Ramos (cell line): Measurements from ENCODE around the gene APOH.

Experiments
- in situ Hi-C: fragments of 300-500 bp; cut with MboI; formaldehyde crosslinking; loops from one replicate; pipeline ENCODE4 v1.14.3; 2022; ENCODE audit warnings: low sequenced_read_pairs; ENCODE audit not compliant: unreplicated experiment

Gene APOH

GRCh38 chr17:66200685-66201092 is 28.5 kb downstream of the APOH start:
- in situ Hi-C loops, result no loop called here

- in situ Hi-C loops, result no loop called here
Measured at GRCh38 chr17:66198242-66198641, 31.0 kb downstream of the APOH start.

GRCh38 chr17:66192378-66192687 is 36.9 kb downstream of the APOH start:
- in situ Hi-C loops, result no loop called here

GRCh38 chr17:66191593-66192377 is 37.4 kb downstream of the APOH start, which contains the start of gene CEP112:
TSS of gene CEP112 (minus strand) at chr17:66192133.
- in situ Hi-C loops, result no loop called here

- in situ Hi-C loops, result no loop called here
Measured at GRCh38 chr17:66190738-66191592, 38.2 kb downstream of the APOH start.

- in situ Hi-C loops, result no loop called here
Measured at GRCh38 chr17:66187718-66188117, 41.5 kb downstream of the APOH start.

- in situ Hi-C loops, result no loop called here
Measured at GRCh38 chr17:66185862-66186261, 43.4 kb downstream of the APOH start.

- in situ Hi-C loops, result no loop called here
Measured at GRCh38 chr17:66184392-66184791, 44.8 kb downstream of the APOH start.

GRCh38 chr17:66183529-66183928 is 45.7 kb downstream of the APOH start:
- in situ Hi-C loops, result no loop called here

GRCh38 chr17:66178642-66179041 is 50.6 kb downstream of the APOH start:
- in situ Hi-C loops, result no loop called here

- in situ Hi-C loops, result no loop called here
Measured at GRCh38 chr17:66177048-66177447, 52.2 kb downstream of the APOH start.

- in situ Hi-C loops, result no loop called here
Measured at GRCh38 chr17:66175892-66176291, 53.3 kb downstream of the APOH start.

- in situ Hi-C loops, result loop anchor here (25.0 kb wide), 1 partner anchor 885 kb away; no protein-coding TSS in a partner anchor
Measured at GRCh38 chr17:66172691-66173223, 56.5 kb downstream of the APOH start.

- in situ Hi-C loops, result loop anchor here (25.0 kb wide), 1 partner anchor 885 kb away; no protein-coding TSS in a partner anchor
Measured at GRCh38 chr17:66172144-66172543, 57.1 kb downstream of the APOH start.

- in situ Hi-C loops, result loop anchor here (25.0 kb wide), 1 partner anchor 884 kb away; no protein-coding TSS in a partner anchor
Measured at GRCh38 chr17:66171692-66172091, 57.5 kb downstream of the APOH start.

GRCh38 chr17:66171172-66171571 is 58.0 kb downstream of the APOH start:
- in situ Hi-C loops, result loop anchor here (25.0 kb wide), 1 partner anchor 884 kb away; no protein-coding TSS in a partner anchor

GRCh38 chr17:66169839-66170238 is 59.4 kb downstream of the APOH start:
- in situ Hi-C loops, result loop anchor here (25.0 kb wide), 1 partner anchor 883 kb away; no protein-coding TSS in a partner anchor

- in situ Hi-C loops, result loop anchor here (25.0 kb wide), 1 partner anchor 880 kb away; no protein-coding TSS in a partner anchor
Measured at GRCh38 chr17:66167189-66167815, 61.9 kb downstream of the APOH start.

GRCh38 chr17:66165537-66166123 is 63.6 kb downstream of the APOH start:
- in situ Hi-C loops, result loop anchor here (25.0 kb wide), 1 partner anchor 878 kb away; no protein-coding TSS in a partner anchor
